ENCODE results near the gene LPAR1. TPM values are rescaled to one million over a fixed set of nuclear protein-coding genes. Genes with fewer than 3 reads are reported as not detected.
"Not testable (repeated sequence)": the region's sequence is repeated elsewhere in the genome, so short reads cannot be mapped to it uniquely, and the experiment has no call there.

The LPAR1 gene
- total RNA-seq, 1 experiment from 2014 or later, result 56.8 TPM

DNA sequence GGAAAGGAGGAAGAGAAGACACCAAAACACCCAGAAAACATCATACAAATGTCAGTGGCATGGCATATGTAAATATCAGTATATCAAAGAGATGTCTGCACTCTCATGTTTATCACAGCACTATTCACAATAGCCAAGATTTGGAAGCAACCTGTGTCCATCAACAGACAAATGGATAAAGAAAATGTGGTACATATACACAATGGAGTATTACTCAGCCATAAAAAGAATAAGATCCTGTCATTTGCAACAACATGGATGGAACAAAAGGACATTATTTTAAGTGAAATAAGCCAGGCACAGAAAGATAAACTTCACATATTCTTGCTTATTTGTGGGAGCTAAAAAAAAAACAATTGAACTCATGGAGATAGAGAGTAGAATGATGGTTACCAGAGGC lies 213.1 kb downstream of the LPAR1 start:
- not testable (repeated sequence) for DNase-seq (ENCODE audit: low read depth)

Data from LHCN-M2 (cell line).